PC-3 (cell line): ENCODE data around the gene ST3GAL3.

ENCODE experiments used
- CTCF ChIP-seq: fragments of 300-600 bp; sonication (generic); conservative IDR thresholded peaks from 2 replicates; pipeline ENCODE4 v1.5.1; 2017; ENCODE audit warnings: antibody characterized with exemption, low read depth, mild to moderate bottlenecking, low read length
- EZH2 ChIP-seq: fragments of 300-600 bp; sonication (generic); IDR thresholded peaks from one replicate; pipeline ENCODE4 v1.6.1; 2017; ENCODE audit warnings: antibody characterized with exemption, mild to moderate bottlenecking, low read length; ENCODE audit not compliant: unreplicated experiment
- EZH2phosphoT487 ChIP-seq: fragments of 300-600 bp; sonication (generic); IDR thresholded peaks from 2 replicates; pipeline ENCODE4 v1.6.1; 2018; ENCODE audit warnings: mild to moderate bottlenecking, antibody characterized with exemption, low read length, borderline replicate concordance

- TF ChIP-seq CTCF, result no peak
- TF ChIP-seq EZH2phosphoT487, result no peak
- TF ChIP-seq EZH2, result no peak
These were observed 205.7 kb downstream of the ST3GAL3 start for GRCh38 chr1:43913051-43913501.
